HG03097 (cell line): ENCODE measurements around the gene NNAT.

Source experiments
- ATAC-seq: cut with Tn5 transposase; IDR thresholded peaks from one replicate; pipeline ENCODE4 v1.9.1; 2021; ENCODE audit not compliant: unreplicated experiment, low FRiP score

The NNAT gene

DNA sequence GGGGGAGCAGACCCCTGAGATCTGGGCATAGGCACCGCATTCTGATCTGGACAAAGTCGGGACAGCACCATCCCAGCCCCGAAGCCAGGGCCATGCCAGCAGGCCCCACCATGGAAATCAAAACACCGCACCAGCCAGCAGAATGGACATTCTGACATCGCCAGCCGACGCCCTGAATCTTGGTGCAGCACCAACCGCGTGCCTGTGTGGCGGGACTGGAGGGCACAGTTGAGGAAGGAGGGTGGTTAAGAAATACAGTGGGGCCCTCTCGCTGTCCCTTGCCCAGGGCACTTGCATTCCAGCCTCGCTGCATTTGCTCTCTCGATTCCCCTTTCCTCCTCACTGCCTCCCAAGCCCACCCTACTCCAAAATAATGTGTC lies 2.0 kb downstream of the NNAT start:
- no peak for ATAC-seq

DNA sequence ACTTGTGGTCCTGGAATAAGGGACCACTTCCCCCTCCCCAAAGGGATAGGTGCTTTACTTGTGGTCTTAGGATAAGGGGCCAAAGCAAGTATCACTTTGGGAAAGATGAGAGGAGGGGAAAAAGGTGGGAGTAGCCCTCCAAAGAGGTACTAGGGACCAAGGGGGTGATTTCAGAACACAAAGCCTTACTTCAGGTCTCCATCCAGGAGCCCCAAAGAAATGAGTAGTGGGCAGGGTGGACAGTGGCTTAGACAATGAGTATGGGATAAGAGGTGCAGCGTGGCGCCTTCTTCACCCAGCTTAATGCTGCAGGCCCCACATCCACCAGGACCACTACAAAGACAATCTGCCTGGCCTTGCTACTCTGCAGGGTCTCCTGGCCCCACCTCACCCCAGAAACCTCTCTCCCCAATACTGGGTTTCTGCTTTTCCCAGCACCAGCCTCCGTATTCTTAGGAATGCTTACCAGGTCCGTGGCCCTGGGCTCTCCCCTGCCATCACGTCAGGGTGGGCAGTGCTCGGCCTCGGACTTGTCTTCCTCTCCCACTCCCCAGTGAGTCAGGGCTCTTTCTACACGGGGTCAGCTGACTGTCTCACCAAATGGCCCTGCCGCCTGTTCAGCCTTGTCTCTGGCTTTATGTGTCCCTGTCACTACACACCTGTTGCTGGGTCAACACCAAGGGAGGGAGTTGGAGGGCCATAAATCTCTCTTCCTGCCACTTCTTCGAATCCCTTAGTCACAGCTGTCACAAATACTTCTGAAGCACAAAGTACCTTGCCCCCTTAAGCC lies 3.1 kb downstream of the NNAT start:
- no peak for ATAC-seq

DNA sequence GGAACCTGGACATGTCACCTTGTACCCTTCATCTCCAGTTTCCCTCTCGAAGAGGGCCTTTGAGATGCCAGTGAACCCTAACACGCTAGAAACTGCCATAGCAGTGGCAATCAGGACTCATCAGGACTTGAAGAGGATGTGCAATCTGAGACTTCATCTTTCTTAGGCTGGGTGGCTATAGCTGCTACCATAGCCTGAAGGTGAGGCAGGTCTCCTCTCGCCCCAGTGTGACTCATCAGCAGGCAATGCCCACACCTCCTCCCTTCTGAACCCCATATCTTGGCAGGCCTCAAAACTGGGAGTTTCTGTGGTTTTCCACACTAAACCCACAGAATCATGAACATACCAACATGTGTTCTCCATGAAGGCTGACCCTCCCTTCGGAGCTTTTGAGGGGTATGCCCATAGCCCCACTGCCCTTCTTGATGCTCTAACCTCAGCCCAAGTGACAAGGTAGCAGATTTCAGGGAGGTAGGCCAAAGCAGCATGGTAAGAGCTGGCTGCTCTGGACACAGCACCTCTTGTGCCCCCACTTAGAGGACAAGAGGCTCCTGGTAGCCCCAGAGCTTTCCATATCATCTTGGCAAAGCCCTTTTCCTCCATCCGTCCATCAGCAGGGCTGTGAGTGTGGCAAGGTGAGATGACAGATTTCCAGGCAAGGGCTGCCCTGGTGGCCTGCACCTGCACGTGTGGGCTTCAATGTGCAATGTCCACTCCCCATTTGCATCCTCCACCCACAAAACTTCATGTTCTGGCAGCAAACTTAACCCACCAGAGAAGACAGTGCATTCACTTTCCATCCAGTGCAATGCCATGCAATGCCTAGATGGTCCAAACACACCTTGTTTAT lies 4.0 kb downstream of the NNAT start:
- no peak for ATAC-seq

DNA sequence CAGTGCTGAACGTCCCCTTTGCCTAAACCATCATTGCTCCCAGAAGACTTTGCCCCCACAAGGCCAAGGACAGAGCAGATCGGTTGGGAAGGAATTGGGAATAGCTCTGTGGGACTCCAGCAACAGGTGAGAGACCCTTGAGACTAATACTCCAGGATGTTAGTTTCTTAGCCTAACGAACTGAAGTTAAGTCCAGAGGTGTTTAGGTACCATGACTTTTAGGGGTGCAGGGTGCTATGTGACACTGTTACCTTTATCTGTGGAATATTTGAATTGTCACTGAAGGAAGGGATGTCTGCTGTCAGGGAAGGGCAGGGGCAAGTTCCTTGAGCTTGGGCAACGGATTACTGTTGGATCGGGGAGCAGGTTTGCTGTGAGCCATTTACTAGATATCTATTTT lies 4.8 kb downstream of the NNAT start:
- ATAC-seq, result no peak

DNA sequence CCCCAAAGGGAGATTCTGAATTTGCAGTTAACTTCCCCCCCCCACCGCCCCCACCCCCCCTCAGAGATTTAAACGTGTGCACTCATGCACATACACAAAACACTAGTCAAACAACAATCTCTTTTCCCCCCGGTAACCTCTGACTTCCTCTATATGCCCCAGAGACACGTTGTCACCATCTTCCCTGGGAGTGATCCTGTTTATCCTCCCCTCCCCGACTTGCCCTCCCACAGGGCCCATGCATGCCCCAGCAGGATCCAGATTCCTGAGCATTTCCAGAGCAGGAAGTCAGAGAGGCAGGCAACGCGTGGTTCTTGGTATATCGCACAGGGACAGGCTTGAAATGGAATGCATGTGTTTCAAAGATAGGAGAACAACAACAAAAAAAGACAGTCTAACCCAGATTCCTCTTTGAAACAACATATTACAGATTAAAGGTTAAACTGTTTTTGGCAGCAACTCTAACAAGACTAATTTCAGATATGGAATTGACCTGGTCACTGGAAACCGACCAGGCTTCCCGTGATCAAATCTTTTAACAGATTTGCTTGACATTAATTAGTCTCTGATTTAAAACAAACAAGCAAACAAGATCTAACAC lies 5.3 kb downstream of the NNAT start:
- no peak for ATAC-seq

DNA sequence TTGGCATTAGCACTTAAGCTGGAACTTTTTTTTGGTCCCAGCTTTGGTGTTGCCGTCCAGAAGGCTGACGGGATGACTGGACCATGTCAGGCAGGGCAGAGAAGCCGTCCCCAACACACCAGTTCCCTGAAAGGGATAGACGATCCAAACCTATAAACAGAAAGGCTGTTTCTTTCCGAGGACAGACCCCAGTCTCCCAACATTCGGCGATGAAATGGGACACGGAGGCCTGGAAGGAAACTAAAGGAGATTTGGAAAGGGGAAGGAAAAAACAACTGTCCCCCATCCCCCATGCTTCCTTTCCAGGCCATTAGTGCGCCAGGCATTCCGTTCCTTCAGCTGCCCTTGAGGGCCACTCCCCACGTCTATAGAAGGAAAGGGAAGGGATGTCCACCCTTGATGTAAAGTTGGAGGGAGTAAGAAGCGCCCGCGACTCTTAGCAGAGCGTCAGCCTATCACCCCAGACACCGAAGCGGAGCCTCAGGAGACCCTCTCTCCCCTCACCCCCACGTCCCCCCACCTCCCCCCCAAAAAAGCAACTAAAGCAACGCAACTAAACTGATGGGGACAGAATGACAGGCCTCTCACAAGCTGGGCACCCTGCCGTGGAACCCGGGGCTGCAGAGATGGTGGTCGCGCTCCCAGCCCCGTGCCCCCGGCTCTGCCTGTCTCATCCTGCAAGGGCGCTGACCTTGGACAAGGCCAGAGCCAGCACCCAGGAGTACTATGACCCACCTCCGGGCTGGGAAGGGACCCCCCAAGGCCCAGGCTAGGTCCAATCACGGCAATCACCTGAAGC lies 6.0 kb downstream of the NNAT start:
- ATAC-seq, result no peak

DNA sequence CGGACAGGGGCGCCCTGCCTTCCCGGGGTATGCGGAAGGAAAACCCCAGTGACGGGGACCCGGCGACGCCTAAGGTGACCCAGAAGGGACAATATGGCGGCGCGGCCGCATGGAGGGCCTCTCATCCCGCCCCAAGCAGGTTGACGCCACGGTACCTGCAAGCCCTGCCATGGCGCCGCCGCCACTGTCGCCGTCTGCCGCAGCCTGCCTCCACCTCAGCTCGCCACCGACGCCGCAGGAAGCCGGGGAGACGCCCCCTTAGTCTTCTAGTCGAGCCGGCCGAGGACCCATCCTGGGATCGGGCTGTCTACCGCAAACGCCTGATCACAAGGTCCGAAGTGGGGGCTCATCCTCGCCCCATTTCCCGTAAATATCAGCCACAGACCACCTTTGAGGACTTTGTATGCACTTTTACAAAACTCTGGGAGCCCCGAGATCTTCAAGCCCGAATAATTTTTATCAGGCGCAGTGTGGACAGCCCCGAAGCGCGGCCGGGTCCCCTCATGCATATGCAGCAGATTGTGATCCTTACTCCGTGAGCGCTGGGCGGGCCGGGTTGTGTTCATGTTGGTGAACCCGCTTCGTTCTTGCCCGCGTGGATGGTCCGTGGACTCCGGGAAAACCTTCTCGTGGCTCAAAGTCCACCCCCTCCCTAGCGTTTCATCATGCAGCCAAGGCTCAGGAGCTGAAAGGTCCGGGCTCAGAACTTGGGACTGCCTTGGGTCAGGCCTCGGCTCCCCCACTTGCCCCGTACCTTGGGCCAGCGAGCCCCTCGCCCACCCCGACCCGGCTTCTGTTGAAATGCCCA lies 6.8 kb downstream of the NNAT start, which contains the start of gene BLCAP:
TSS of gene BLCAP (minus strand) at position 239 of the 808 bp plus-strand sequence. CDS start 8,702 bp downstream, outside the sequence.
- ATAC-seq, result peak; percentile 51

DNA sequence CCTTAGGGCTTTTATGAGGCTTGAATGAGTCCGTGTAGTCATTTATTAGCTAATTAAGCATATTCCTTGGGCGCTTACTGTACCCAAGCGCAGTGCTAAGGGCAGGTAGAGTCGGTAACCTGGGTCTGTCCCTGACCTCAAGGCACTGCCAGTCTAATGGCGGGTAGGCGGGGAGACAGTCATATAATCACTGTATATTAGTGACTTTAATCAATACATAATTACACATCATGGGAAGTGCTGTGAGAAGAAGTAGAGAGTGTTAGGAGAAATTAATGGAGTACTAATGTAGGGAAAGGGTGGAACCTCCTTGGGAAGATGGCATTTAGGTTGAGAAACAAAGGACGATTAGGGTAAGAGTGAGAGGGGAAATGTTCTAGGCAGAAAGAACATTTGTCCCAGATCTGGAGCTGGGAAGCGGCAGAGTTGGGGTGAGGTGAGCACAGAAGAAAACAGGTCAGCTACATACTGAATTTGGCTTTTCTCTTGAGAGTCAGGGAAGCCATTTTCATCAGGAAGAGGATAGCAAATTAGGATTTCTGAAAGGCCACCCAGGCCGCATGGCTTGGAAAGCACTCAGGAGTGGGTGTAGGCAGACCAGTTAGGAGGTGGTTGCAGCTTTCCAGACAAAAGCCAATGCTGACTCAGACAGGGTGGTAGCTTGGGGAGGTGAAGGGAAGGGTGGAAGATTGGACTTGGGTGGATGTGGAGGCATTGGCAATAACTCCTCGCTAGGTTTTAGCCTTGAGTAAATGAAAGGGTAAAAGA lies 7.6 kb downstream of the NNAT start:
- ATAC-seq, result no peak

DNA sequence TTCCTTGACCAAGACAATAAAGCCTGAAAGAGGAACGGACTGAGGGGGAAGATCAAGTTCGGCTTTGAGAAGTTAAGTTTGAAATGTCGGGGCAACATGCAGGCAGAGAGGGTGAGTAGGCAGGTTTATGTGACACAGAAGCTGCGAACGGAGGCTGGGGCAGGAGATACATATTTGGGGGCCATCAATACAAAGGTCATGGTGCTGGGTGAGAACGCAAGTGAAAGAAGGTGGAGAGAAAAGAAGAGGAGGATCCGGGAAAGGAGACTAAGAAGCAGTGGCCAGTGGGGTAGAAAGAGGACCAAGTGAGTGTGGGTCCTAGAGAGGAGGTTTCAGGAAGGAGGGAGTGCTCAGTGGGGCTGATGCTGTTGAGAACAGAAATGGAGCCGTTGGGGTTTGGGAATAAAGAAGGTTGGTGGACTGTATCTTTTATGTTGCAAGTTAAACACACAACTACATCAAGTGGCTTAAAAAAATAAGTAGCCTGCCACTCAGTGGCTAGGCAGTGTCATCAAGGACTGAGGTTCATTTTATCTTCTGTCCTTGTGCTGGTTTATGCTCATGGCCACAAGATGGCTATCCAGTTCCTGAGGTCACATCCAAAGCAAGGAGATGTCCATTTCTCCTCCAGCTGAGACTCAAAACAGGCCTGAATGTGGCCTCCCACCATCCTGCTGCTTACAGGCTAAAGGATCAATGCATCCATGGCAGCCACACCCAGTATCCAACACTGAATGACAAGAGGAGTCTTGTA lies 8.3 kb downstream of the NNAT start:
- ATAC-seq, result no peak

DNA sequence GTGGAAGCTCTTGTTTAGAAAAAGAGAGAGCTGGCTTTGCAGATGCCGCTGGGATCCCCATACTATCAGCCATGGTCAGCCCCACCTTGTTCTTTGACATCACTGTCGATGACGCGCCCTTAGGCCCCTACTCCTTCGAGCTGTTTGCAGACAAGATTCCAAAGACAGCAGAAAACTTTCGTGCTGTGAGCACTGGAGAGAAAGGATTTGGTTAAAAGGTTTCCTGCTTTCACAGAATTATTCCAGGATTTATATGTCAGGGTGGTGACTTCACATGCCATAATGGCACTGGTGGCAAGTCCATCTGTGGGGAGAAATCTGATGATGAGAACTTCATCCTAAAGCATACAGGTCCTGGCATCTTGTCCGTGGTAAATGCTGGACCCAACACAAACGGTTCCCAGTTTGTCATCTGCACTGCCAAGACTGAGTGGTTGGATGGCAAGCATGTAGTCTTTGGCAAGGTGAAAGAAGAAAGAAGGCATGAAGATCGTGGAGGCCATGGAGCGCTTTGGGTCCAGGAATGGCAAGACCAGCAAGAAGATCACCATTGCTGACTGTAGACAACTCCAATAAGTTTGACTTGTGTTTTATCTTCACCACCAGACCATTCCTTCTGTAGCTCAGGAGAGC lies 9.0 kb downstream of the NNAT start:
- no peak for ATAC-seq

DNA sequence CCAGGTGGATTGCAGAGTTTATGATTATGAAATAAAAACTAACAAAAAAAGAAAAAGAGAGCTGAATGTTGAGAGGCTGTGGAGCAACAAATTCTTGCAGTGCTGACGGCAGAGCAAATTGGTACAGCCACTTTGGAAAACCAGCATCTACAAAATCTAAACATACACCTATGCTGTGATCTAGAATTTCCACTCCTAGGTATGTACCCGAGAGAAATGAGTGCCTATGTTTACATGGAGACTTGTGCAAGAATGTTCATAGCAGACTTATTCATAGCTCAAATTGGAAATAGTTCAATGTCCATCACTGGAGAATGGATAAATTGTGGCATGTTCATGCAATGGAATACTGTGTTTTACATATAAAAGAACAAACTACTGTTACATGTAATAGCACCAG lies 9.6 kb downstream of the NNAT start:
- no peak for ATAC-seq

DNA sequence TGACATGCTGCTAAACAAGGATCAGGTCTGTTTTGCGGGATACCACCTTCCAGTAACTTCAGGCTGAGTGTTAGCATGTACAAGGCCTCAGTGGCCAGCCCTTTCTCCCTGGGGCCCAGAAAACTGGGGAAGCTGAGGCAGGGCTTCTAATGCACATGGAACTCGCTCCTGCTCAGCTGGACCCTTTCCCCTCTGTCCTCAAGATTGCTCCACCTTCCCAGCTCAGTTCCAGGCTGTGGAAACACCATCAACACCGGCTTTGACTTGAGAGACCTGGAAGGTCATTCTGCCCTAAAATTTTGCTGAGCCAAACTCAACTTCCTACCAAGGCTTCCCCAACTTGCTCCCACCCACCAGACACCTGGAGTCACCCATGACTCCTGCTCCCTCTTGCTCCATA lies 10.8 kb downstream of the NNAT start:
- no peak for ATAC-seq

DNA sequence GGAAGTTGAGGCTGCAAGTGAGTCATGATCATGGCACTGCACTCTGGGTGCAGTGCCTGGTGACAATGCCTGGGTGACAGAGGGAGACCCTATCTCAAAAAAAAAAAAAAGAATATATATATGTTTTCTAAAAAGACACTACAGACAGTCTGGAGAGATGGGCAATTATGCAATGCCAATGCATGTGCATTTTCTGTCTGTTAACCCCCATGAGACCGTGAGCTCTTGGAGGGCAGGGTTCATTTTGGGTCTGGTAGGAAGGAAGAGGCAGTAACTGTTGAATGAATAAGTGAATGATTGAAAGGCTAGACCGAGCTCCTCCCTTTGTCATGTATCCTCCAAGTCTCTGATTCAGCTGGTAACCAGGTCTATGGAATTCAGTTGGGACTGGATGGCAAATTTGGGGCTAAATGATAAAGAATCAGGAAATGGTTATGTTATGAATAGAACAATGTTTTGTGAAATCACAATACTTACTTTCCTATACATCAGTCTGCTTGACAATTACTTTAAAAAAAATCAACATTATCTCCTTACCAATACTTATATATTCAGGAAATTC lies 12.2 kb downstream of the NNAT start:
- ATAC-seq, result no peak

DNA sequence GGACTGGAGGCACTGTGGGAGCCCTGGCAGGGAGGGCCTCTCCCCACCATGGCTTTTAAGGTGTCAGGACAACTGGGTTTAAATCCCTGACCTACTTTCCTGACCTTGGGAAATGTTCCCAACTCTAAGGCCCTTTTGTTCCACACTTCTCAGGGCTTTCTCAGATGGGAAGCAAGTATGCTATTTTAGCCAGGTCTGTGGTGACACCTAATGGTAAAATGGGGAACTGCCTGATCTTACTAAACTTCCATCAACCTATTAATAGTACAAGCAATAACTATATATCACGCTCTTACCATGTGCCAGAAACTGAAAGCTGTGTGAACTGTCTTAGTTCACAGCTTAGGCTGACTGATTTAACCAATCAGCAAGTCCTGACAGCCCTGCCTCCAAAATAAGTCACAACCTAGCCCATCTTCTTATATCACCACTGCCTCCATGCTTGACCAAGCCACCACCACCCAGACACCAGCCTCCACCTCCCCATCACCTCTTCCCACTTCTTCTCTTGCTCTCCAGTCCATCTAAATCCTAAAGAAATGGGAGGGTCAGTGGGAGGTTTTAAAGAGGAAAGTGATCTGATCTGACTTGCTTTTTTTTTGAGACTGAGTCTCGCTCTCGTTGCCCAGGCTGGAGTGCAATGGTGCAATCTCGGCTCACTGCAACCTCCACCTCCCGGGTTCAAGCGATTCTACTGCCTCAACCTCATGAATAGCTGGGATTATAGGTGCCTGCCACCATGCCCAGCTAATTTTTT lies 13.5 kb downstream of the NNAT start:
- peak; percentile 76 for ATAC-seq

DNA sequence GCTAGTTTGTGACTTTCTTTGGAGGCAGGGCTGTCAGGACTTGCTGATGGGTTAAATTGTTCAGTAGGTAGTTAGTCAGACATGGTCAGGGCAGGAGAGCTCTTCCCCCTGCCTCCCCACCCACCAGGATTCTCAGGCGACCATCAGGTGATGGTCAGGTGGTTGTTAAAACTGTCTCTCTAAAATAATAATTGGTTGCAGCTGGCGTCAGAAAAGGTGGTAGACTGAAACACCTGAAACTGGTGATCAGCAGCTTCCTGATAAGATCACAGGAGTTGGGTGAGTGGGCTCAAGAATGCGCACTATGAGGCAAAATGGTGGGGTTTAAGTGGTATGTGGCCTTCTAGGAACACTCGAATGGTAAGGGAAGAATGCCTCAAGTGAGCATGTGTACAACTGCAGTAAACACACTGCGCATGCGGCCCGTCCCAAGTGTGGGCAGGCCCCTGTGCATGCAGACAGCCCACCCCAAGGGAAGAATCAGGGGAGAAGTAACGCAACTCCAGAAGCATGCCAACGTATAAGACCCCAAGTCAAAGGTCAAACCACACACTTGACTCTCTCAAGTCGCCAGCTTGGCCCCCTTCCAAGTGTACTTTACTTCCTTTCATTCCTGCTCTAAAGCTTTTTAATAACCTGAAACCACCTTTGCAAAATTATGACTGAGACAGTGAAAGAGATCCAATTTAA lies 14.5 kb downstream of the NNAT start:
- no peak for ATAC-seq

DNA sequence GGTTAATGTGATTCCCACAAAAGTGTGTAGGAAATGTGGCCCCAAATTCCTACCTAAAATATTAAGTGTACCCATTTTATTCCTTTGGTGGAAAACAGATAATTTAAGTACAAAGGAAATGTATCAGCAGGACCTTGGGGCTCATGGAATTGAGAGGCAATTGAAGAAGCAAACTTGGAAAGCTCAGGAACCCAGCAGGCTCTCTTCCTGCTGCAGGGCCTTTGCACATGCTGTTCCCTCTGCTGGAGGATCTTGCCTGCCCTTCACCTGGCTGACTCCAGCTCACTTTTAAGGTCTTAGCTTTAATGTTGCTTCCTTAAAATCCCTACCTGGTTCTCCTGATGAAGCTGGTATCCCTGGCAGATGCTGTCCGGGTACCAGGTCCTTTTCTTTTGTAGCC lies 16.5 kb downstream of the NNAT start:
- no peak for ATAC-seq
